MG63 (cell line): Measurements from ENCODE around the gene HECW1. TPM values are rescaled to one million over a fixed set of nuclear protein-coding genes. Genes with fewer than 3 reads are reported as not detected.

Experiments
- DNase-seq: peaks from one replicate; pipeline ENCODE4 v3.0.0-alpha.2; 2020
- H3K27me3 ChIP-seq: fragments of 250-450 bp; sonication (Bioruptor Pico); 2 replicates; pipeline ENCODE4 v1.5.1; 2020; ENCODE audit warnings: mild to moderate bottlenecking, moderate library complexity
- H3K36me3 ChIP-seq: fragments of 250-450 bp; sonication (Bioruptor Pico); 2 replicates; pipeline ENCODE4 v1.5.1; 2020; ENCODE audit warnings: mild to moderate bottlenecking, moderate library complexity
- H3K4me3 ChIP-seq: fragments of 250-450 bp; sonication (Bioruptor Pico); 2 replicates; pipeline ENCODE4 v1.5.1; 2020; ENCODE audit warnings: mild to moderate bottlenecking, moderate library complexity
- H3K9me3 ChIP-seq: fragments of 250-450 bp; sonication (Bioruptor Pico); 2 replicates; pipeline ENCODE4 v1.5.1; 2020; ENCODE audit warnings: mild to moderate bottlenecking, moderate library complexity
- total RNA-seq: library from RNA; depleted of rRNA; stranded (reverse); fragments of >200 nt; shearing (Covaris generic); gene quantifications from 2 replicates; pipeline ENCODE4 v1.2.3, GENCODE V29; 2014; ENCODE audit warnings: low replicate concordance

HECW1 gene
- total RNA-seq, 1 experiment from 2014 or later: 18.4 TPM

- no peaks in the 10 kb centered on the region for H3K27me3 ChIP-seq
- no peak overlapping the region for H3K4me3 ChIP-seq
- H3K9me3 ChIP-seq: no peaks in the 10 kb centered on the region
- DNase-seq: no peak
- H3K36me3 ChIP-seq: no peaks in the 10 kb centered on the region
These were observed 305.0 kb downstream of the HECW1 start for GRCh38 chr7:43417455-43417854.

GRCh38 chr7:43430411-43430810 is 318.0 kb downstream of the HECW1 start:
- no peaks in the 10 kb centered on the region for H3K9me3 ChIP-seq
- no peaks in the 10 kb centered on the region for H3K36me3 ChIP-seq
- DNase-seq: no peak
- no peaks in the 10 kb centered on the region for H3K27me3 ChIP-seq
- no peak overlapping the region for H3K4me3 ChIP-seq

- Histone ChIP-seq H3K9me3 (no peaks in the 10 kb centered on the region), H3K27me3 (no peaks in the 10 kb centered on the region), H3K4me3 (no peak overlapping the region), H3K36me3 (no peaks in the 10 kb centered on the region)
- DNase-seq: no peak
These were observed 318.7 kb downstream of the HECW1 start for GRCh38 chr7:43431020-43431595.

GRCh38 chr7:43433639-43434038 is 321.2 kb downstream of the HECW1 start:
- no peaks in the 10 kb centered on the region for H3K36me3 ChIP-seq
- H3K4me3 ChIP-seq: no peak overlapping the region
- no peak for DNase-seq
- no peaks in the 10 kb centered on the region for H3K27me3 ChIP-seq
- H3K9me3 ChIP-seq: no peaks in the 10 kb centered on the region

- H3K27me3 ChIP-seq: no peaks in the 10 kb centered on the region
- H3K4me3 ChIP-seq: no peak overlapping the region
- no peaks in the 10 kb centered on the region for H3K36me3 ChIP-seq
- no peaks in the 10 kb centered on the region for H3K9me3 ChIP-seq
- DNase-seq: no peak
These were observed 324.6 kb downstream of the HECW1 start for GRCh38 chr7:43437001-43437400.

GRCh38 chr7:43438897-43439479 is 326.5 kb downstream of the HECW1 start:
- Histone ChIP-seq H3K4me3 (no peak overlapping the region), H3K36me3 (no peaks in the 10 kb centered on the region), H3K9me3 (no peaks in the 10 kb centered on the region), H3K27me3 (no peaks in the 10 kb centered on the region)
- DNase-seq: no peak

- peak; percentile 41 for DNase-seq
- H3K27me3 ChIP-seq: no peaks in the 10 kb centered on the region
- H3K4me3 ChIP-seq: no peak overlapping the region
- H3K9me3 ChIP-seq: no peaks in the 10 kb centered on the region
- no peaks in the 10 kb centered on the region for H3K36me3 ChIP-seq
These were observed 327.4 kb downstream of the HECW1 start for GRCh38 chr7:43439631-43440401.

GRCh38 chr7:43441231-43442130 is 329.0 kb downstream of the HECW1 start:
- Histone ChIP-seq H3K27me3 (no peaks in the 10 kb centered on the region), H3K36me3 (no peaks in the 10 kb centered on the region), H3K4me3 (no peak overlapping the region), H3K9me3 (no peaks in the 10 kb centered on the region)
- DNase-seq: no peak

GRCh38 chr7:43443381-43443780 is 330.9 kb downstream of the HECW1 start:
- Histone ChIP-seq H3K9me3 (no peaks in the 10 kb centered on the region), H3K27me3 (no peaks in the 10 kb centered on the region), H3K36me3 (no peaks in the 10 kb centered on the region), H3K4me3 (no peak overlapping the region)
- no peak for DNase-seq

- Histone ChIP-seq H3K27me3 (no peaks in the 10 kb centered on the region), H3K4me3 (no peak overlapping the region), H3K36me3 (no peaks in the 10 kb centered on the region), H3K9me3 (no peaks in the 10 kb centered on the region)
- no peak for DNase-seq
These were observed 332.5 kb downstream of the HECW1 start for GRCh38 chr7:43444711-43445578.

- Histone ChIP-seq H3K4me3 (no peak overlapping the region), H3K27me3 (no peaks in the 10 kb centered on the region), H3K9me3 (no peaks in the 10 kb centered on the region), H3K36me3 (no peaks in the 10 kb centered on the region)
- no peak for DNase-seq
These were observed 337.1 kb downstream of the HECW1 start for GRCh38 chr7:43449577-43449976.

- Histone ChIP-seq H3K4me3 (no peak overlapping the region), H3K36me3 (no peaks in the 10 kb centered on the region), H3K9me3 (no peaks in the 10 kb centered on the region), H3K27me3 (no peaks in the 10 kb centered on the region)
- DNase-seq: no peak
These were observed 338.4 kb downstream of the HECW1 start for GRCh38 chr7:43450894-43451293.

- Histone ChIP-seq H3K4me3 (no peak overlapping the region), H3K27me3 (no peaks in the 10 kb centered on the region), H3K36me3 (no peaks in the 10 kb centered on the region), H3K9me3 (no peaks in the 10 kb centered on the region)
- DNase-seq: no peak
These were observed 342.6 kb downstream of the HECW1 start for GRCh38 chr7:43454936-43455518.

GRCh38 chr7:43456200-43456599 is 343.8 kb downstream of the HECW1 start:
- no peaks in the 10 kb centered on the region for H3K36me3 ChIP-seq
- H3K4me3 ChIP-seq: no peak overlapping the region
- H3K9me3 ChIP-seq: no peaks in the 10 kb centered on the region
- H3K27me3 ChIP-seq: no peaks in the 10 kb centered on the region
- no peak for DNase-seq

- Histone ChIP-seq H3K36me3 (no peaks in the 10 kb centered on the region), H3K9me3 (no peaks in the 10 kb centered on the region), H3K4me3 (no peak overlapping the region), H3K27me3 (no peaks in the 10 kb centered on the region)
- no peak for DNase-seq
These were observed 346.0 kb downstream of the HECW1 start for GRCh38 chr7:43458330-43459018.

GRCh38 chr7:43459019-43459337 is 346.5 kb downstream of the HECW1 start:
- no peaks in the 10 kb centered on the region for H3K27me3 ChIP-seq
- H3K36me3 ChIP-seq: no peaks in the 10 kb centered on the region
- no peaks in the 10 kb centered on the region for H3K9me3 ChIP-seq
- no peak for DNase-seq
- no peak overlapping the region for H3K4me3 ChIP-seq
